Keratinocyte (primary cell): ENCODE data around the gene EPHA1. TPM values are rescaled to one million over a fixed set of nuclear protein-coding genes. Genes with fewer than 3 reads are reported as not detected.

ENCODE experiments used
- DNase-seq: peaks from one replicate; pipeline ENCODE4 v3.0.0-alpha.2; 2011; ENCODE audit warnings: low read depth, missing footprints, low spot score
- FAIRE-seq: peaks from 2 replicates; lab custom pipeline; 2011; peaks lifted over from hg19 to GRCh38; lab: Jason Lieb, UNC
- H2AFZ ChIP-seq: 2 replicates; pipeline ENCODE4 v1.6.0; 2012; ENCODE audit warnings: low read length, control low read depth, inconsistent platforms; ENCODE audit not compliant: control insufficient read depth
- H3K27ac ChIP-seq: 2 replicates; pipeline ENCODE4 v1.5.1; 2011; ENCODE audit warnings: low read length; ENCODE audit not compliant: control insufficient read depth, insufficient read depth
- H3K27me3 ChIP-seq: 3 replicates; pipeline ENCODE4 v1.6.0; 2011; ENCODE audit warnings: low read length; ENCODE audit not compliant: control insufficient read depth, insufficient read depth; ENCODE audit errors: extremely low read depth
- H3K36me3 ChIP-seq, 2 experiments: 2 replicates in 1 of 2; 3 replicates in 1 of 2; pipeline ENCODE4 v1.5.1; 2011; ENCODE audit warnings: low read length in 2 of 2, mild to moderate bottlenecking in 1 of 2; ENCODE audit not compliant: control insufficient read depth in 2 of 2, insufficient read depth in 2 of 2; ENCODE audit errors: extremely low read depth in 1 of 2
- H3K4me1 ChIP-seq: 3 replicates; pipeline ENCODE4 v1.5.1; 2011; ENCODE audit warnings: low read length; ENCODE audit not compliant: control insufficient read depth, insufficient read depth; ENCODE audit errors: extremely low read depth
- H3K4me2 ChIP-seq: 3 replicates; pipeline ENCODE4 v1.6.0; 2011; ENCODE audit warnings: low read depth, low read length; ENCODE audit not compliant: control insufficient read depth, insufficient read depth; ENCODE audit errors: extremely low read depth
- H3K4me3 ChIP-seq, 3 experiments: fragments of 200-600 bp in 1 of 3; sonication (generic) in 1 of 3; 2 replicates in 2 of 3; 3 replicates in 1 of 3; pipeline ENCODE4 v1.5.1; 2011 to 2016; ENCODE audit warnings: low read length in 3 of 3, mild to moderate bottlenecking in 3 of 3, control low read depth in 2 of 3, inconsistent platforms in 1 of 3, low read depth in 1 of 3, mixed read lengths in 1 of 3, mixed run types in 1 of 3, moderate library complexity in 1 of 3; ENCODE audit not compliant: control insufficient read depth in 2 of 3, insufficient read depth in 2 of 3; ENCODE audit errors: extremely low read depth in 1 of 3
- H3K79me2 ChIP-seq: 2 replicates; pipeline ENCODE4 v1.6.0; 2012; ENCODE audit warnings: low read length; ENCODE audit not compliant: control insufficient read depth, insufficient read depth
- H3K9ac ChIP-seq: 3 replicates; pipeline ENCODE4 v1.6.0; 2011; ENCODE audit warnings: low read length; ENCODE audit not compliant: control insufficient read depth, insufficient read depth; ENCODE audit errors: extremely low read depth
- H3K9me1 ChIP-seq: 3 replicates; pipeline ENCODE4 v1.6.0; 2011; ENCODE audit warnings: low read length; ENCODE audit not compliant: control insufficient read depth, insufficient read depth; ENCODE audit errors: extremely low read depth
- H3K9me3 ChIP-seq: 2 replicates; pipeline ENCODE4 v1.5.1; 2012; ENCODE audit warnings: low read depth, low read length; ENCODE audit not compliant: control insufficient read depth
- H4K20me1 ChIP-seq: 3 replicates; pipeline ENCODE4 v1.6.0; 2011; ENCODE audit warnings: low read length; ENCODE audit not compliant: control insufficient read depth, insufficient read depth; ENCODE audit errors: extremely low read depth
- CTCF ChIP-seq, 3 experiments: IDR thresholded peaks in 1 of 3; conservative IDR thresholded peaks in 1 of 3; optimal IDR thresholded peaks in 1 of 3; 2 replicates in 2 of 3; 3 replicates in 1 of 3; pipeline versions ENCODE3 to v1.5.1; 2011; ENCODE audit warnings: low read length in 3 of 3, mild to moderate bottlenecking in 3 of 3, moderate library complexity in 2 of 3, control low read depth in 1 of 3, inconsistent platforms in 1 of 3; ENCODE audit not compliant: insufficient read depth in 2 of 3; ENCODE audit errors: extremely low read depth in 1 of 3
- EZH2 ChIP-seq: IDR thresholded peaks from one replicate; pipeline ENCODE4 v1.6.1; 2012; ENCODE audit warnings: inconsistent platforms, mild to moderate bottlenecking, low read length, moderate library complexity
- dilution Hi-C: fragments of 300-500 bp; cut with MboI; formaldehyde crosslinking; loops from one replicate; pipeline ENCODE4 v1.7.0; 2020; ENCODE audit warnings: low sequenced_read_pairs; ENCODE audit not compliant: extremely low pct_ligation_motif_present
- polyA plus RNA-seq, 5 experiments: library from polyadenylated mRNA; depleted of rRNA in 3 of 5; stranded (reverse) in 3 of 5; stranded (forward) in 1 of 5; unstranded in 1 of 5; fragments of >200 nt; gene quantifications; 1 replicate in 1 of 5; 2 replicates in 3 of 5; 3 replicates in 1 of 5; pipeline versions ENCODE4 v1.2.1 to v1.2.3, GENCODE V29; 2011 to 2012; ENCODE audit warnings: missing spikeins in 2 of 5, low read depth in 1 of 5, low replicate concordance in 1 of 5

The EPHA1 gene
- polyA plus RNA-seq, 1 donor (not counting 4 experiments of a cell fraction or from before 2014, with no cell fraction given): 31.9 TPM

GRCh38 chr7:143347950-143348349 lies 60.7 kb downstream of the EPHA1 start:
- dilution Hi-C loops: no loop called here
- FAIRE-seq: no peak
- H3K9ac ChIP-seq: no peak overlapping the region

GRCh38 chr7:143346018-143346417 lies 62.6 kb downstream of the EPHA1 start:
- no peak for DNase-seq
- Histone ChIP-seq H4K20me1 (no peaks in the 10 kb centered on the region), H3K4me3 (no peak overlapping the region), H3K36me3 (no peaks in the 10 kb centered on the region), H3K27me3 (peaks cover 16% of the 10 kb centered on the region), H3K79me2 (no peaks in the 10 kb centered on the region), H2AFZ (no peak overlapping the region), H3K9ac (no peak overlapping the region), H3K9me3 (no peaks in the 10 kb centered on the region), H3K9me1 (no peaks in the 10 kb centered on the region), H3K4me1 (no peaks in the 10 kb centered on the region), H3K27ac (no peak overlapping the region), H3K4me2 (no peak overlapping the region)
- no peak for FAIRE-seq
- TF ChIP-seq EZH2 (no peak), CTCF (optimal IDR thresholded peaks at IDR 0.05 in 1 of 3, IDR thresholded peaks at IDR 0.05 in 1 of 3, conservative IDR thresholded peaks at IDR 0.05 in 1 of 3; ENCODE audit: extremely low read depth in 1 of 3, insufficient read depth in 2 of 3, low read length in 3 of 3) (no peak)
- dilution Hi-C loops: no loop called here

More at GRCh38 chr7:143347950-143348349, 60.7 kb downstream of the EPHA1 start:
- no peak overlapping the region for H3K4me2 ChIP-seq
- H4K20me1 ChIP-seq: no peaks in the 10 kb centered on the region
- H3K9me3 ChIP-seq: no peaks in the 10 kb centered on the region
- peaks cover 16% of the 10 kb centered on the region for H3K27me3 ChIP-seq
- no peak overlapping the region for H3K27ac ChIP-seq
- TF ChIP-seq EZH2: no peak
- no peak for TF ChIP-seq CTCF (optimal IDR thresholded peaks at IDR 0.05 in 1 of 3, IDR thresholded peaks at IDR 0.05 in 1 of 3, conservative IDR thresholded peaks at IDR 0.05 in 1 of 3; ENCODE audit: extremely low read depth in 1 of 3, insufficient read depth in 2 of 3, low read length in 3 of 3)
- no peak overlapping the region for H3K4me3 ChIP-seq
- no peaks in the 10 kb centered on the region for H3K4me1 ChIP-seq
- H2AFZ ChIP-seq: no peak overlapping the region
- no peaks in the 10 kb centered on the region for H3K9me1 ChIP-seq
- no peaks in the 10 kb centered on the region for H3K79me2 ChIP-seq
- no peak for DNase-seq
- H3K36me3 ChIP-seq: no peaks in the 10 kb centered on the region
